ENCODE measurements around the gene TBR1.

The TBR1 gene

DNA sequence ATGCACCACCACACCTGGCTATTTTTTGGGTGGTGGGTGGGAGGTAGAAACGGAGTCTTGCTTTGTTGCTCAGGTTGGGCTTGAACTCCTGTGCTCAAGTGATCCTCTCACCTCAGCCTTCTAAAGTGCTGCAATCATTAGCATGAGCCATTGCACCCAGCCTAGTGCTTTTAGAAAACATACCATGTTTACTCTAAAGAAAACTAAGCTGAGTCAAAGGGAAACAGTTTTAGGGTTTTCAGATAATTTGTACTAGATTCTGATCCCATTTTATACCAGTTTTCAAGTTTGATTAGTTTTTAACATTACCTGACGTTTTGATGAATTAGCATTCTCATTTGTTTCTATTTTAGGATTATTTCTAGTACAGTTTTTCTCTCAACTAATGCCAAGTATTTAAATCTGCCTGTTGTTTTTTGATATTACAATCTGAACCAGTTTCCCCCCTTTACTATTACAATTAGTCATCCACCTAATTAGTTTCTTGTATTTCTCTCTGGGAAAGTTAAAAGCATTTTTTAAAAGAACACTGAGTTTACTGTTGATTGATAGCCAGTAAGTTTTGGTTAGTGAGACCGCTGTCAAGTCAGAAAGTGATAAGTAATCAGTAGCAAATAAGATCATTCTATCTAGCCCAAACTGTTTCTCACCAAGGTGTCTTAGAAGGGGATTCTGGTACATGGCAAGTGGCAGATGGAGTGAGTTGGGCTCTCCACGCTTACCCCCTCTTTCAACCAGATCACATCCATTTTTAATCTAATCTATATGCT, 24.2 kb upstream of the TBR1 start:
- no peak overlapping the region for H3K4me3 ChIP-seq (ENCODE audit: low read length)
- DNase-seq (ENCODE audit: low read depth), result no peak
- TF ChIP-seq, protein P1, sequence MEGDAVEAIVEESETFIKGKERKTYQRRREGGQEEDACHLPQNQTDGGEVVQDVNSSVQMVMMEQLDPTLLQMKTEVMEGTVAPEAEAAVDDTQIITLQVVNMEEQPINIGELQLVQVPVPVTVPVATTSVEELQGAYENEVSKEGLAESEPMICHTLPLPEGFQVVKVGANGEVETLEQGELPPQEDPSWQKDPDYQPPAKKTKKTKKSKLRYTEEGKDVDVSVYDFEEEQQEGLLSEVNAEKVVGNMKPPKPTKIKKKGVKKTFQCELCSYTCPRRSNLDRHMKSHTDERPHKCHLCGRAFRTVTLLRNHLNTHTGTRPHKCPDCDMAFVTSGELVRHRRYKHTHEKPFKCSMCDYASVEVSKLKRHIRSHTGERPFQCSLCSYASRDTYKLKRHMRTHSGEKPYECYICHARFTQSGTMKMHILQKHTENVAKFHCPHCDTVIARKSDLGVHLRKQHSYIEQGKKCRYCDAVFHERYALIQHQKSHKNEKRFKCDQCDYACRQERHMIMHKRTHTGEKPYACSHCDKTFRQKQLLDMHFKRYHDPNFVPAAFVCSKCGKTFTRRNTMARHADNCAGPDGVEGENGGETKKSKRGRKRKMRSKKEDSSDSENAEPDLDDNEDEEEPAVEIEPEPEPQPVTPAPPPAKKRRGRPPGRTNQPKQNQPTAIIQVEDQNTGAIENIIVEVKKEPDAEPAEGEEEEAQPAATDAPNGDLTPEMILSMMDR (IDR thresholded peaks at IDR 0.05; ENCODE audit: insufficient read depth, low read depth, low read length, missing control alignments), result no peak

DNA sequence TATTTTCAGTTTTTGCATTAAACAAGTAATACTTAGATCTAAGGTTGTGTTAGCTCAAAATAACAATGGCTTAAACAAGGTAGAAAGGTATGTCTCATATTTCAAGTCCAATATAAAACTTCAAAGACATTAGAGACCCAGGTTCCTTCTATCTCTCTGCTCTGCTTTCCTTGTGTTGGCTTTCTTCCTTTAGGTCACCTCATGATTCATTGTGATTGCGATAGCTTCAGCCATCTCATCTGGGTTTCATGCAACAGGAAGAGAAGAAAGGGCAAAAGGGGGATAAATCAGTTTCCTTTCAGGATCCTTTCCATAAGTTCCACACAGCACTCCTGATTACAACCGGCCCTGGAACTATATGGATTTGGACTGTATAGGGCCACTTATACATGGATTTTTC, 16.0 kb upstream of the TBR1 start:
- DNase-seq (ENCODE audit: low read depth), result peak; percentile 50

DNA sequence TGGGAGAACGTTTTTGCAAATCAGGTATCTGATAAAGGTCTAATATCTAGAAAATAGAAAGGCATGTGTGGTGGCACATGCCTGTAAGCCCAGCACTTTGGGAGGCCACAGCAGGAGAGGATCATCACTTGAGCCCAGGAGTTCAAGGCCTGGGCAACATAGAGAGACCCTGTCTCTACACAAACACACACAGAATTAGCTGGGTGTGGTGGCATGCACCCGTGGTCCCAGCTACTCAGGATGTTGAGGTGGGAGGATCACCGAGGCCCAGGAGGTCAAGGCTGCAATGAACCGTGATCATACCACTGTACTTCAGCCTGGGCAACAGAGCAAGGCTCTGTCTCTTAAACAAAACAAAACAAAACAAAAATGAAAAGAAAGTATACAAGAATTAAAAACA, 13.8 kb upstream of the TBR1 start:
- TF ChIP-seq, protein P1 (IDR thresholded peaks at IDR 0.05; ENCODE audit: insufficient read depth, low read depth, low read length, missing control alignments), result no peak
- no peak overlapping the region for H3K4me3 ChIP-seq (ENCODE audit: low read length)
- DNase-seq (ENCODE audit: low read depth), result no peak

More for the DNA sequence above, 16.0 kb upstream of the TBR1 start:
- TF ChIP-seq, protein P1 (IDR thresholded peaks at IDR 0.05; ENCODE audit: insufficient read depth, low read depth, low read length, missing control alignments), result no peak
- no peak overlapping the region for H3K4me3 ChIP-seq (ENCODE audit: low read length)

DNA sequence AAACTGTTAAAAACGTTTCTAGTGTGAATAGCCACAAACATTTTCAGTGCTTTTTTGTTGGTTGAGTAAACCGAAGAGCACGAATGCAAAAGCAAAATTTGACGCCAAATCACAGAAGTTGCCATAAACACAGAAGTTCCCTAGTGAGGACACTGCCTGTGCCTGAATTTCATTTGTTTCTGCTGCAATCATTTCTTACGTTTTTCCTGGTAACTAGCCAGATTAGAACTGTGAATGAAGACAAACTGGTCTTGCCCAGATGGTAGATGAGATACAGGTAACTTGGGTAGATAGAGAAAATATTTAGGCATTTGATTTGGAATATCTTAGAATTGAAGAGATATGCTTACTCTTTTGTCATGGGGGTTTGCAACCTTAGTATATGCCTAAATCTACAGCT, 9.8 kb upstream of the TBR1 start:
- TF ChIP-seq, protein P1 (IDR thresholded peaks at IDR 0.05; ENCODE audit: insufficient read depth, low read depth, low read length, missing control alignments), result no peak
- H3K4me3 ChIP-seq (ENCODE audit: low read length), result no peak overlapping the region
- no peak for DNase-seq (ENCODE audit: low read depth)

DNA sequence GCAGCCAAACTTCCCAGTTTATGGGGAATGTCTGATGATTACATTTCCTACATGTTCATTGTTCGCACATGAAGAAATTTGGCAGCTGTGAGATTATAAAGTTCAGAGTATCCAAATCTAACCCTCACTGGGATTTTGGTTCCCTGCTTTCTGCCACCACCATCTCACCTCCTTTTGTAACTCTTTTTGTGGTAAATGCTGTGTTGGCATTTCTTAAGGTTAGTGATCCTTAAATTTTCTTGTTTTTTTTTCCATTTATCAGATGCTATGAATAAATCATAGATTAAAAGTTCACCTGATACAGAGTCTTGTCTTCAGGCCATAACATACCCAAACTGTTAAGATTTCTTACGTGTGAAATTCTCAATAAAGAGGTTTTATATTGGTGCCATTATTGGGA, 8.5 kb upstream of the TBR1 start:
- DNase-seq (ENCODE audit: low read depth), result no peak
- TF ChIP-seq, protein P1 (IDR thresholded peaks at IDR 0.05; ENCODE audit: insufficient read depth, low read depth, low read length, missing control alignments), result no peak
- H3K4me3 ChIP-seq (ENCODE audit: low read length), result no peak overlapping the region

DNA sequence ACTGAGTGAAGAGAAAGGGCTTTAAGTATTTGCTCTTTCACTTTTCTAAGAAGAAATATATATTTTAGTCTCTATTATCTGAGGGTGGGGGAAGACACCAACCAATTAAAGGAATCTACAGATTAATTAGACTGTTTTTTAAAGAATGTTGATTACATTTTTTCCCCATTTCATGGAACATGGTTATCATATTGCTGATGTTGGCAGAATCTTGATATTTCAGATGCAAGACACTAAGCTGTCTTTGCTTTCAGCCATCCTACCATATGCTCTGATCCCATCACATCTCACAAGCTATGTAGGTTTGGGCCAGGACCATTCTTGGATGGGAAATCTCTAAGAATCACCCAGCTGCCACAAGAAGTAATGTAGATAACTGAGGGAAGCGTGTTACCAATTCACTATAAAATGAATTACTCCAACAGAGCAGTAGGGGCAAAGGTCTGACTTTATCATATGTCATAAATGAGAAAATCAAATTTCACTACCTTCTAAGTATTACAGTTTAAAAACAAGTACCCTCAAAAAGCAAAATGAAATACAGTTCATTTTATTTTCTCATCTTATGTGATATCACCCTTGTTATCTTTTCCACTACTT, 6.7 kb upstream of the TBR1 start:
- no peak overlapping the region for H3K4me3 ChIP-seq (ENCODE audit: low read length)
- TF ChIP-seq, protein P1 (IDR thresholded peaks at IDR 0.05; ENCODE audit: insufficient read depth, low read depth, low read length, missing control alignments), result no peak
- DNase-seq (ENCODE audit: low read depth), result no peak

Data from epithelial cell of esophagus (primary cell).